ENCODE data around the gene LAMA3. TPM values are rescaled to one million over a fixed set of nuclear protein-coding genes. Genes with fewer than 3 reads are reported as not detected.

LAMA3 gene
- total and polyA plus RNA-seq, 4 donors = 0.26 to 3.9 (median 0.37) TPM

GRCh38 chr18:23852236-23853045 is 163.2 kb downstream of the LAMA3 start:
- no peak overlapping the region for H3K27ac ChIP-seq (ENCODE audit: low read depth in 1 of 2, low read length in 2 of 2)
- peaks cover 3 to 15% (median 8%) of the 10 kb centered on the region in 4 donors for H3K4me1 ChIP-seq (ENCODE audit: control insufficient read depth in 4 of 4, insufficient read depth in 4 of 4, low read length in 3 of 4)
- no peaks in the 10 kb centered on the region for H3K36me3 ChIP-seq (ENCODE audit: control insufficient read depth in 4 of 4, insufficient read depth in 3 of 4, low read depth in 1 of 4, low read length in 3 of 4)
- WGBS = 95% methylated on average over 4 of the region's 4 CpGs
- H3K27me3 ChIP-seq (ENCODE audit: control insufficient read depth in 4 of 4, insufficient read depth in 4 of 4, low read length in 3 of 4) = no peaks in the 10 kb centered on the region
- no peak for DNase-seq (ENCODE audit: low spot score)
- TF ChIP-seq, protein P1, sequence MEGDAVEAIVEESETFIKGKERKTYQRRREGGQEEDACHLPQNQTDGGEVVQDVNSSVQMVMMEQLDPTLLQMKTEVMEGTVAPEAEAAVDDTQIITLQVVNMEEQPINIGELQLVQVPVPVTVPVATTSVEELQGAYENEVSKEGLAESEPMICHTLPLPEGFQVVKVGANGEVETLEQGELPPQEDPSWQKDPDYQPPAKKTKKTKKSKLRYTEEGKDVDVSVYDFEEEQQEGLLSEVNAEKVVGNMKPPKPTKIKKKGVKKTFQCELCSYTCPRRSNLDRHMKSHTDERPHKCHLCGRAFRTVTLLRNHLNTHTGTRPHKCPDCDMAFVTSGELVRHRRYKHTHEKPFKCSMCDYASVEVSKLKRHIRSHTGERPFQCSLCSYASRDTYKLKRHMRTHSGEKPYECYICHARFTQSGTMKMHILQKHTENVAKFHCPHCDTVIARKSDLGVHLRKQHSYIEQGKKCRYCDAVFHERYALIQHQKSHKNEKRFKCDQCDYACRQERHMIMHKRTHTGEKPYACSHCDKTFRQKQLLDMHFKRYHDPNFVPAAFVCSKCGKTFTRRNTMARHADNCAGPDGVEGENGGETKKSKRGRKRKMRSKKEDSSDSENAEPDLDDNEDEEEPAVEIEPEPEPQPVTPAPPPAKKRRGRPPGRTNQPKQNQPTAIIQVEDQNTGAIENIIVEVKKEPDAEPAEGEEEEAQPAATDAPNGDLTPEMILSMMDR (IDR thresholded peaks at IDR 0.05; ENCODE audit: low read depth, low read length, missing input control) = no peak
- TF ChIP-seq, protein P2, sequence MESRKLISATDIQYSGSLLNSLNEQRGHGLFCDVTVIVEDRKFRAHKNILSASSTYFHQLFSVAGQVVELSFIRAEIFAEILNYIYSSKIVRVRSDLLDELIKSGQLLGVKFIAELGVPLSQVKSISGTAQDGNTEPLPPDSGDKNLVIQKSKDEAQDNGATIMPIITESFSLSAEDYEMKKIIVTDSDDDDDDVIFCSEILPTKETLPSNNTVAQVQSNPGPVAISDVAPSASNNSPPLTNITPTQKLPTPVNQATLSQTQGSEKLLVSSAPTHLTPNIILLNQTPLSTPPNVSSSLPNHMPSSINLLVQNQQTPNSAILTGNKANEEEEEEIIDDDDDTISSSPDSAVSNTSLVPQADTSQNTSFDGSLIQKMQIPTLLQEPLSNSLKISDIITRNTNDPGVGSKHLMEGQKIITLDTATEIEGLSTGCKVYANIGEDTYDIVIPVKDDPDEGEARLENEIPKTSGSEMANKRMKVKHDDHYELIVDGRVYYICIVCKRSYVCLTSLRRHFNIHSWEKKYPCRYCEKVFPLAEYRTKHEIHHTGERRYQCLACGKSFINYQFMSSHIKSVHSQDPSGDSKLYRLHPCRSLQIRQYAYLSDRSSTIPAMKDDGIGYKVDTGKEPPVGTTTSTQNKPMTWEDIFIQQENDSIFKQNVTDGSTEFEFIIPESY (IDR thresholded peaks at IDR 0.05) = no peak
- TF ChIP-seq SP1 (IDR thresholded peaks at IDR 0.05) = no peak
- TF ChIP-seq HNF4G (IDR thresholded peaks at IDR 0.05) = no peak
- TF ChIP-seq MAX (IDR thresholded peaks at IDR 0.05) = no peak
- no peak for TF ChIP-seq RXRA (IDR thresholded peaks at IDR 0.05)
- no peak for TF ChIP-seq EGR1 (IDR thresholded peaks at IDR 0.05; ENCODE audit: low read depth in 2 of 2)
- no peak for TF ChIP-seq FOXA2 (IDR thresholded peaks at IDR 0.05)
- TF ChIP-seq NR2F2 (IDR thresholded peaks at IDR 0.05) = no peak
- TF ChIP-seq, protein P3, sequence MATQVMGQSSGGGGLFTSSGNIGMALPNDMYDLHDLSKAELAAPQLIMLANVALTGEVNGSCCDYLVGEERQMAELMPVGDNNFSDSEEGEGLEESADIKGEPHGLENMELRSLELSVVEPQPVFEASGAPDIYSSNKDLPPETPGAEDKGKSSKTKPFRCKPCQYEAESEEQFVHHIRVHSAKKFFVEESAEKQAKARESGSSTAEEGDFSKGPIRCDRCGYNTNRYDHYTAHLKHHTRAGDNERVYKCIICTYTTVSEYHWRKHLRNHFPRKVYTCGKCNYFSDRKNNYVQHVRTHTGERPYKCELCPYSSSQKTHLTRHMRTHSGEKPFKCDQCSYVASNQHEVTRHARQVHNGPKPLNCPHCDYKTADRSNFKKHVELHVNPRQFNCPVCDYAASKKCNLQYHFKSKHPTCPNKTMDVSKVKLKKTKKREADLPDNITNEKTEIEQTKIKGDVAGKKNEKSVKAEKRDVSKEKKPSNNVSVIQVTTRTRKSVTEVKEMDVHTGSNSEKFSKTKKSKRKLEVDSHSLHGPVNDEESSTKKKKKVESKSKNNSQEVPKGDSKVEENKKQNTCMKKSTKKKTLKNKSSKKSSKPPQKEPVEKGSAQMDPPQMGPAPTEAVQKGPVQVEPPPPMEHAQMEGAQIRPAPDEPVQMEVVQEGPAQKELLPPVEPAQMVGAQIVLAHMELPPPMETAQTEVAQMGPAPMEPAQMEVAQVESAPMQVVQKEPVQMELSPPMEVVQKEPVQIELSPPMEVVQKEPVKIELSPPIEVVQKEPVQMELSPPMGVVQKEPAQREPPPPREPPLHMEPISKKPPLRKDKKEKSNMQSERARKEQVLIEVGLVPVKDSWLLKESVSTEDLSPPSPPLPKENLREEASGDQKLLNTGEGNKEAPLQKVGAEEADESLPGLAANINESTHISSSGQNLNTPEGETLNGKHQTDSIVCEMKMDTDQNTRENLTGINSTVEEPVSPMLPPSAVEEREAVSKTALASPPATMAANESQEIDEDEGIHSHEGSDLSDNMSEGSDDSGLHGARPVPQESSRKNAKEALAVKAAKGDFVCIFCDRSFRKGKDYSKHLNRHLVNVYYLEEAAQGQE (IDR thresholded peaks at IDR 0.05) = no peak
- no peak for TF ChIP-seq TAF1 (conservative IDR thresholded peaks at IDR 0.05)
- no peak for TF ChIP-seq RAD21 (IDR thresholded peaks at IDR 0.05)
- TF ChIP-seq YY1 (IDR thresholded peaks at IDR 0.05) = no peak
- H3K4me3 ChIP-seq (ENCODE audit: low read depth in 1 of 3, low read length in 3 of 3) = no peak overlapping the region
- H3K9ac ChIP-seq (ENCODE audit: low read depth in 1 of 2, low read length in 2 of 2) = no peak overlapping the region
- no peaks in the 10 kb centered on the region for H3K9me3 ChIP-seq (ENCODE audit: control insufficient read depth in 4 of 4, low read length in 3 of 4)

DNA sequence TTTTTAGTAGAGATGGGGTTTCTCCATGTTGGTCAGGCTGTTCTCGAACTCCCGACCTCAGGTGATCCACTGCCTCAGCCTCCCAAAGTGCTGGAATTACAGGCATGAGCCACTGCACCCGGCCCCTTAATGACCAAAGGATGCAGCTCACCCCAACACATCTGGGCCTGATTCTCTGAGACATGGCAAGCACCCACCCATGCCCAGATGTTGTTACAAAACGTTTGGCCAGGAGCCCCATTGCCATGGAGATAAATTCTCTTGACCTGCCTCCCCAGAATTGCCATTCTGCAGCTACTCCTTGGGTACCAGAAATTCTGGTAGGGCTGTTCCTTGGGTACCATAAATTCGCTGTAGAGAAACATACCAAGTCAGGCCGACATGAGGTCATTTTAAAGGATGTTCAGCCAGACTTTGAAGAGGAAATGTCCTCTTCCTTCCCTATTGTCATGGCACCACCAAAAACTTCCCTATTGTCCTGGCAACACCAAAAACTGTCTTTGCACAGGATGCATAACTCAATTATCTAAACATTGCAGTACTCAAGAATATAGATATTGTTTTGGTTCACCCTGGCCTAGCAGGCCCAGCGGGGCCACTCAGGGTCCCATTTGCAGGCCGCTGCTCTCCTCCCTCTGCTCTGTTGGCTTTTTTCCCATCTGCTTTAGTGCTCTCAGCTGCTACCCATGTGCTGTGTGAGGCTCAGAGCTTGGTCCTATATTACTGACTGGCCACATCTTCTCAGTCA is 164.4 kb downstream of the LAMA3 start:
- DNase-seq (ENCODE audit: low spot score) = no peak
- no peak overlapping the region for H3K27ac ChIP-seq (ENCODE audit: low read depth in 1 of 2, low read length in 2 of 2)
- no peak overlapping the region for H3K9ac ChIP-seq (ENCODE audit: low read depth in 1 of 2, low read length in 2 of 2)
- H3K36me3 ChIP-seq (ENCODE audit: control insufficient read depth in 4 of 4, insufficient read depth in 3 of 4, low read depth in 1 of 4, low read length in 3 of 4) = no peaks in the 10 kb centered on the region
- H3K4me1 ChIP-seq (ENCODE audit: control insufficient read depth in 4 of 4, insufficient read depth in 4 of 4, low read length in 3 of 4) = peaks cover 8 to 25% (median 15%) of the 10 kb centered on the region in 4 donors
- H3K4me3 ChIP-seq (ENCODE audit: low read depth in 1 of 3, low read length in 3 of 3) = no peak overlapping the region
- H3K9me3 ChIP-seq (ENCODE audit: control insufficient read depth in 4 of 4, low read length in 3 of 4) = no peaks in the 10 kb centered on the region
- 91% methylated on average over 8 of the region's 8 CpGs for WGBS
- TF ChIP-seq, protein P4, sequence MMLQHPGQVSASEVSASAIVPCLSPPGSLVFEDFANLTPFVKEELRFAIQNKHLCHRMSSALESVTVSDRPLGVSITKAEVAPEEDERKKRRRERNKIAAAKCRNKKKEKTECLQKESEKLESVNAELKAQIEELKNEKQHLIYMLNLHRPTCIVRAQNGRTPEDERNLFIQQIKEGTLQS (IDR thresholded peaks at IDR 0.05) = no peak
- TF ChIP-seq, protein P3 (IDR thresholded peaks at IDR 0.05) = no peak
- TF ChIP-seq EGR1 (IDR thresholded peaks at IDR 0.05; ENCODE audit: low read depth in 2 of 2) = no peak
- no peaks in the 10 kb centered on the region for H3K27me3 ChIP-seq (ENCODE audit: control insufficient read depth in 4 of 4, insufficient read depth in 4 of 4, low read length in 3 of 4)
